ENCODE measurements around the gene PPP2R2D.

Gene PPP2R2D

GRCh38 chr10:132001238-132001972 is 100.6 kb downstream of the PPP2R2D start:
- H3K4me2 ChIP-seq (ENCODE audit: low read depth, low read length, poor library complexity, severe bottlenecking): no peak overlapping the region
- no peaks in the 10 kb centered on the region for H3F3A ChIP-seq (ENCODE audit: low read depth)
- no peaks in the 10 kb centered on the region for H3K27me3 ChIP-seq (ENCODE audit: insufficient read depth, low read length, poor library complexity, severe bottlenecking)
- TF ChIP-seq CTCF (conservative IDR thresholded peaks at IDR 0.05; ENCODE audit: low read length): no peak
- no peak for TF ChIP-seq EZH2phosphoT487 (IDR thresholded peaks at IDR 0.05; ENCODE audit: borderline replicate concordance)
- H3K4me3 ChIP-seq (ENCODE audit: low read length, poor library complexity, severe bottlenecking): no peak overlapping the region
- no peak overlapping the region for H2AFZ ChIP-seq (ENCODE audit: low read length)
- H3K79me2 ChIP-seq (ENCODE audit: insufficient read depth, low read length): no peaks in the 10 kb centered on the region
- H3K9me3 ChIP-seq (ENCODE audit: insufficient read depth, low read depth, low read length): no peaks in the 10 kb centered on the region
- H3K36me3 ChIP-seq (ENCODE audit: insufficient read depth, low read length): no peaks in the 10 kb centered on the region
- H3K9me2 ChIP-seq (replicated peaks; ENCODE audit: low read depth, low read length): no peaks in the 10 kb centered on the region
- no peaks in the 10 kb centered on the region for H4K20me1 ChIP-seq (ENCODE audit: insufficient read depth, low read length, poor library complexity, severe bottlenecking)
- no peaks in the 10 kb centered on the region for H3K4me1 ChIP-seq (ENCODE audit: insufficient read depth, low read length, poor library complexity, severe bottlenecking)
- no peak overlapping the region for H3K9ac ChIP-seq (ENCODE audit: low read depth, low read length, poor library complexity, severe bottlenecking)

- Histone ChIP-seq H3K9me3 (ENCODE audit: insufficient read depth, low read depth, low read length) (no peaks in the 10 kb centered on the region), H4K20me1 (ENCODE audit: insufficient read depth, low read length, poor library complexity, severe bottlenecking) (no peaks in the 10 kb centered on the region), H3K9ac (ENCODE audit: low read depth, low read length, poor library complexity, severe bottlenecking) (no peak overlapping the region), H3K27me3 (ENCODE audit: insufficient read depth, low read length, poor library complexity, severe bottlenecking) (no peaks in the 10 kb centered on the region), H3K4me3 (ENCODE audit: low read length, poor library complexity, severe bottlenecking) (no peak overlapping the region), H3K9me2 (replicated peaks; ENCODE audit: low read depth, low read length) (no peaks in the 10 kb centered on the region), H3K4me1 (ENCODE audit: insufficient read depth, low read length, poor library complexity, severe bottlenecking) (no peaks in the 10 kb centered on the region), H3K36me3 (ENCODE audit: insufficient read depth, low read length) (no peaks in the 10 kb centered on the region), H3K79me2 (ENCODE audit: insufficient read depth, low read length) (no peaks in the 10 kb centered on the region), H2AFZ (ENCODE audit: low read length) (no peak overlapping the region), H3K4me2 (ENCODE audit: low read depth, low read length, poor library complexity, severe bottlenecking) (no peak overlapping the region), H3F3A (ENCODE audit: low read depth) (no peaks in the 10 kb centered on the region)
- TF ChIP-seq EZH2phosphoT487 (IDR thresholded peaks at IDR 0.05; ENCODE audit: borderline replicate concordance) (no peak), CTCF (conservative IDR thresholded peaks at IDR 0.05; ENCODE audit: low read length) (no peak)
These were observed 101.2 kb downstream of the PPP2R2D start for GRCh38 chr10:132002004-132002403.

- Histone ChIP-seq H3F3A (ENCODE audit: low read depth) (no peaks in the 10 kb centered on the region), H4K20me1 (ENCODE audit: insufficient read depth, low read length, poor library complexity, severe bottlenecking) (no peaks in the 10 kb centered on the region), H3K27me3 (ENCODE audit: insufficient read depth, low read length, poor library complexity, severe bottlenecking) (no peaks in the 10 kb centered on the region), H3K4me2 (ENCODE audit: low read depth, low read length, poor library complexity, severe bottlenecking) (no peak overlapping the region), H3K36me3 (ENCODE audit: insufficient read depth, low read length) (no peaks in the 10 kb centered on the region), H3K4me1 (ENCODE audit: insufficient read depth, low read length, poor library complexity, severe bottlenecking) (no peaks in the 10 kb centered on the region), H3K9me3 (ENCODE audit: insufficient read depth, low read depth, low read length) (no peaks in the 10 kb centered on the region), H3K9ac (ENCODE audit: low read depth, low read length, poor library complexity, severe bottlenecking) (no peak overlapping the region), H3K79me2 (ENCODE audit: insufficient read depth, low read length) (no peaks in the 10 kb centered on the region), H2AFZ (ENCODE audit: low read length) (no peak overlapping the region), H3K4me3 (ENCODE audit: low read length, poor library complexity, severe bottlenecking) (no peak overlapping the region), H3K9me2 (replicated peaks; ENCODE audit: low read depth, low read length) (no peaks in the 10 kb centered on the region)
- TF ChIP-seq CTCF (conservative IDR thresholded peaks at IDR 0.05; ENCODE audit: low read length) (no peak), EZH2phosphoT487 (IDR thresholded peaks at IDR 0.05; ENCODE audit: borderline replicate concordance) (no peak)
These were observed 102.6 kb downstream of the PPP2R2D start for GRCh38 chr10:132003282-132003924.
